Measurements from ENCODE around the gene PDE7B. TPM values are rescaled to one million over a fixed set of nuclear protein-coding genes. Genes with fewer than 3 reads are reported as not detected.

PDE7B gene
- total and polyA plus RNA-seq, 9 of the 15 experiments (the other 6 are each of a cell fraction or from before 2014, with no cell fraction given) = 0.01 TPM; not detected in 8

DNA sequence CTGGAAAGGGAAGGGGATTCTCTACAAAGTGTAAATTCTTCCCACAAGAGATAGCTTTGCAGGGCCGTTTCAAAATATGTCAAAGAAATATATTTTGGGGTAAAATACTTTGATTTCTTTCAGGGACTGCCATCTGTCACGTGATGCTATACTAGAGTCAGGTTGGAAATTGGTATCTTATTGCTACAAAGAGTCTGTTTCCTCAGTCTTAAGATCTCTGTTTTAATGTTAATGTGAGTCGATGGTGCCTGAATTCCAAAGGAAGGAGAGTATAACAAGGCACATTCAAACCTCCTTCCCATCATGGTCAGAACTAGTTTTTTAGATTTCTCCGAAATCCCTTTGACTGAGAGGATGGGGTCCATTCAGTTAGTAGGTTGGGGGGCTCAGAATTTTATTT lies 36.3 kb upstream of the PDE7B start:
- BruUV-seq (replicated peaks) = no TSS peak
- ChIA-PET CTCF (ENCODE audit: low intra/inter-chr PET ratio) (no interaction called here), POLR2A (no interaction called here)
- DNase-seq (ENCODE audit: extremely low read depth in 1 of 4, low spot score in 3 of 4) (no peak), ATAC-seq (no peak), FAIRE-seq (no peak)
- Histone ChIP-seq H3K4me3 (no peak overlapping the region), H3K9ac (ENCODE audit: insufficient read depth in 1 of 2, low read depth in 2 of 2, low read length in 2 of 2) (no peak overlapping the region), H3K36me3 (ENCODE audit: control insufficient read depth, insufficient read depth, low read length) (no peaks in the 10 kb centered on the region), H3K4me1 (replicated peaks in 1 of 2; ENCODE audit: control insufficient read depth in 2 of 2, insufficient read depth in 2 of 2, low read length in 2 of 2) (no peaks in the 10 kb centered on the region), H2AFZ (ENCODE audit: low read depth, low read length) (no peak overlapping the region), H3K9me1 (ENCODE audit: control insufficient read depth, insufficient read depth, low read length) (no peaks in the 10 kb centered on the region), H3K9me3 (replicated peaks; ENCODE audit: control insufficient read depth, insufficient read depth, low read depth, low read length) (no peaks in the 10 kb centered on the region), H3K4me2 (ENCODE audit: insufficient read depth, low read length) (no peak overlapping the region), H3K79me2 (ENCODE audit: control insufficient read depth, insufficient read depth, low read length) (no peaks in the 10 kb centered on the region), H3K27ac (ENCODE audit: extremely low read depth, low read depth, low read length) (no peak overlapping the region), H4K20me1 (replicated peaks; ENCODE audit: control insufficient read depth, insufficient read depth, low read length) (no peaks in the 10 kb centered on the region), H3K27me3 (ENCODE audit: control insufficient read depth in 2 of 2, insufficient read depth in 2 of 2, low read length in 2 of 2) (peaks cover 0 to 2% of the 10 kb centered on the region in 2 experiments; a peak in 2 of 5 replicates)
- WGBS (ENCODE audit: insufficient coverage, low coverage, missing lambda C conversion rate) = 1% methylated on average over 4 of the region's 4 CpGs
- TF ChIP-seq MTA3 (IDR thresholded peaks at IDR 0.05; ENCODE audit: borderline replicate concordance) (no peak), CBFA2T2 (conservative IDR thresholded peaks at IDR 0.05) (0 out of 2 replicates have a peak, but pooled peaks have one; percentile 17), RAD51 (IDR thresholded peaks at IDR 0.05; ENCODE audit: borderline replicate concordance, low read depth) (peak; percentile 56; the same call in 1 of the 2 replicates)
- TF ChIP-seq, protein P1, sequence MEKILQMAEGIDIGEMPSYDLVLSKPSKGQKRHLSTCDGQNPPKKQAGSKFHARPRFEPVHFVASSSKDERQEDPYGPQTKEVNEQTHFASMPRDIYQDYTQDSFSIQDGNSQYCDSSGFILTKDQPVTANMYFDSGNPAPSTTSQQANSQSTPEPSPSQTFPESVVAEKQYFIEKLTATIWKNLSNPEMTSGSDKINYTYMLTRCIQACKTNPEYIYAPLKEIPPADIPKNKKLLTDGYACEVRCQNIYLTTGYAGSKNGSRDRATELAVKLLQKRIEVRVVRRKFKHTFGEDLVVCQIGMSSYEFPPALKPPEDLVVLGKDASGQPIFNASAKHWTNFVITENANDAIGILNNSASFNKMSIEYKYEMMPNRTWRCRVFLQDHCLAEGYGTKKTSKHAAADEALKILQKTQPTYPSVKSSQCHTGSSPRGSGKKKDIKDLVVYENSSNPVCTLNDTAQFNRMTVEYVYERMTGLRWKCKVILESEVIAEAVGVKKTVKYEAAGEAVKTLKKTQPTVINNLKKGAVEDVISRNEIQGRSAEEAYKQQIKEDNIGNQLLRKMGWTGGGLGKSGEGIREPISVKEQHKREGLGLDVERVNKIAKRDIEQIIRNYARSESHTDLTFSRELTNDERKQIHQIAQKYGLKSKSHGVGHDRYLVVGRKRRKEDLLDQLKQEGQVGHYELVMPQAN (IDR thresholded peaks at IDR 0.05; ENCODE audit: borderline replicate concordance) = no peak
- TF ChIP-seq, protein P2, sequence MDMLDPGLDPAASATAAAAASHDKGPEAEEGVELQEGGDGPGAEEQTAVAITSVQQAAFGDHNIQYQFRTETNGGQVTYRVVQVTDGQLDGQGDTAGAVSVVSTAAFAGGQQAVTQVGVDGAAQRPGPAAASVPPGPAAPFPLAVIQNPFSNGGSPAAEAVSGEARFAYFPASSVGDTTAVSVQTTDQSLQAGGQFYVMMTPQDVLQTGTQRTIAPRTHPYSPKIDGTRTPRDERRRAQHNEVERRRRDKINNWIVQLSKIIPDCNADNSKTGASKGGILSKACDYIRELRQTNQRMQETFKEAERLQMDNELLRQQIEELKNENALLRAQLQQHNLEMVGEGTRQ (CRISPR knock-in tag; IDR thresholded peaks at IDR 0.05) = peak; percentile 8; the same call in 1 of the 2 replicates
- TF ChIP-seq, protein P3, sequence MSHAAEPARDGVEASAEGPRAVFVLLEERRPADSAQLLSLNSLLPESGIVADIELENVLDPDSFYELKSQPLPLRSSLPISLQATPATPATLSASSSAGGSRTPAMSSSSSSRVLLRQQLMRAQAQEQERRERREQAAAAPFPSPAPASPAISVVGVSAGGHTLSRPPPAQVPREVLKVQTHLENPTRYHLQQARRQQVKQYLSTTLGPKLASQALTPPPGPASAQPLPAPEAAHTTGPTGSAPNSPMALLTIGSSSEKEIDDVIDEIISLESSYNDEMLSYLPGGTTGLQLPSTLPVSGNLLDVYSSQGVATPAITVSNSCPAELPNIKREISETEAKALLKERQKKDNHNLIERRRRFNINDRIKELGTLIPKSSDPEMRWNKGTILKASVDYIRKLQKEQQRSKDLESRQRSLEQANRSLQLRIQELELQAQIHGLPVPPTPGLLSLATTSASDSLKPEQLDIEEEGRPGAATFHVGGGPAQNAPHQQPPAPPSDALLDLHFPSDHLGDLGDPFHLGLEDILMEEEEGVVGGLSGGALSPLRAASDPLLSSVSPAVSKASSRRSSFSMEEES (CRISPR knock-in tag; IDR thresholded peaks at IDR 0.05) = peak; percentile 88
- in situ Hi-C loops (cut with MboI) = no loop called here
- intact Hi-C loops (cut with micrococcal nuclease) = no loop called here
